GM21447 (cell line): ENCODE results near the gene EIPR1.
"Not testable (repeated sequence)": the region's sequence is repeated elsewhere in the genome, so short reads cannot be mapped to it uniquely, and the experiment has no call there.

Experiments
- ATAC-seq: cut with Tn5 transposase; IDR thresholded peaks from one replicate; pipeline ENCODE4 v1.9.1; 2021; ENCODE audit not compliant: unreplicated experiment

EIPR1 gene

GRCh38 chr2:3181416-3182010, 196.1 kb downstream of the EIPR1 start:
- no peak for ATAC-seq

DNA sequence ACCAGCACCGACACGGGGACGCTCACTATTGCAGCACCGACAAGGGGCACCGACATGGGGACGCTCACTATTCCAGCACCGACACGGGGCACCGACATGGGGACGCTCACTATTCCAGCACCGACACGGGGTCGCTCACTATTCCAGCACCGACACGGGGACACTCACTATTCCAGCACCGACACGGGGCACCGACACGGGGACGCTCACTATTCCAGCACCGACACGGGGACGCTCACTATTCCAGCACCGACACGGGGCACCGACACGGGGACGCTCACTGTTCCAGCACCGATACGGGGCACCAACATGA, 196.8 kb downstream of the EIPR1 start:
- ATAC-seq: not testable (repeated sequence)

- no peak for ATAC-seq
Observed at GRCh38 chr2:3180082-3180908, 197.3 kb downstream of the EIPR1 start.

GRCh38 chr2:3179626-3180025, 198.0 kb downstream of the EIPR1 start:
- ATAC-seq: no peak

- ATAC-seq: no peak
Observed at GRCh38 chr2:3179208-3179607, 198.4 kb downstream of the EIPR1 start.

DNA sequence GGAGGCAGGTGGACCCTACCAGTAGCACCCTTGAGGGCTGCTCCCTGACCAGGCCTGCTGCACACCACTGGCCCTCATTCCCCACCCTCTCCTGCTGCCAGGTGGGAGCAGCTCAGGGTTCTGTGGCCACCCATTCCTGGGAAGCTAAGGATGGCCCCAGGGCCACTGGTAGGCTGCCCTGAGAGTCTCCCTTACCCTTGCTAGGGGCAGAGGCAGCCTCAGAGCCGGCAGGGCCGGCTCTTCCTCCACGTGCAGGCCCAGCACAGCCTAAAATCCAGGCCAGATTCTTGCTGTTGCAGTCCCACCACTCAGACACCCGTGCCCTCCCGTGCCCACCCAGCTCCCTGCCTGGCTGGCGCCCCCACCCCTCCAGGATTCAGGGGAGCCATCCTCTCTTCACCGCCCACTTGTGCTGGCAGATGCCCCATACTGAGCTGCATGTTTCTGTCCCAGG, 199.0 kb downstream of the EIPR1 start:
- ATAC-seq: no peak

GRCh38 chr2:3177891-3178577, 199.6 kb downstream of the EIPR1 start:
- ATAC-seq: no peak

GRCh38 chr2:3176869-3177255, 200.8 kb downstream of the EIPR1 start:
- ATAC-seq: no peak

DNA sequence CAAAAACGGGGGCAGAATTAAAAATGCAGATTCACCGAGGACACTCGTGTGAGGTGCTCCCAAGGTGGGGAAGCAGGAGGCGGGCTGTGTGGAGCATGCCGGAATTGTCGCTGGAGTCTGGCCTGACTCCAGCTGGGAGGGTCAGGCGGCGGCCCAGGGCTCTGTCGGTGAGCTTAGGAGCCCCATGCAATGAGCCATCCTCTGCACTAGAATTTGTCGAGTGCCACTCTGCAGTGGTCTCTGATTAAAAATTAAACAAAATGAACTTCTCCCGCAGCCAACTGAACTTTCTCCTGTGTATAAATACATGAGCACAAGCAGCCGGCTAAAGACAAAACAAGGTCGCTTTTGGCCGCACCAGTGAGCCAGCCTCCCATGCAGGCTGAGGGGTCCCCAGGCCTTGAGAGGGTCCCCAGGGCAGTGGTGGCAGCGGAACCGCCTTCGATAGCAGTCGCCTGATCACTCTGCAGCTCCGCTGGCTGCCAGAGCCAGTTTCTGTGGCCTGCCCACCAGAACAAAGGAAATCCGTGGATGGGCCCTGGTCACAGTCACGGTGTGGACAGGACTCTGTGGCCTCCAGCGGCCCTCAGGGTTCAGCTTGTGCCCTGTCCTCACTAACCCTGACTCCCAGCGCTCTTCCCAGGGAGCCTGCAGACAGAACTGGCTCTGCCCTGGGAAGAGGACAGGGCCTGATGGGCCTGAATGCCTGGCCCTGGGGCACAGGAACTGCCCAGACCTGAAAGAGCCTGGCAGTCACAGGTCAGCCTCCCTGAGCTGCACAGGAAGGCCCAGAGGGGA, 201.3 kb downstream of the EIPR1 start:
- ATAC-seq: no peak

- ATAC-seq: no peak
Observed at GRCh38 chr2:3175568-3175955, 202.1 kb downstream of the EIPR1 start.

GRCh38 chr2:3174626-3175567, 202.7 kb downstream of the EIPR1 start:
- ATAC-seq: no peak

DNA sequence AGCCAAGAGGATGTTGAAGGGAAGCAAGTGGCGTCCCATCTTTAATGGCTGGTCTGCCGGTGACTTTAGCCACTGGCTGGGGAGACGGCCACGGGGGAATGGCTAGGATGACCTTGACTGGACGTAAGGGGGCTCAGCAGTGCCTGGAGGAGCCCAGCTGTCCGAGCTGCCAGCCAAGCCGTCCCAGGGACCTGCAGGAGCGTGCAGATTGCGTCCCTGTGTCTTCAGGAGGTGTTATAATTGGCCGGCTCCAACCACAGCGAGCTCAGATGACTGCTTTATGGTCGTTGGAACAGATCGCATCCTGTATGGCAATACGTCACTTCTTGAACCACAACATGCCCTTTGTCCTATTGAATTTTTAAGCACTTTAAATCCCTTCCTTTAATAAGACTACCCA, 204.6 kb downstream of the EIPR1 start:
- ATAC-seq: no peak

- ATAC-seq: no peak
Observed at GRCh38 chr2:3172265-3172935, 205.2 kb downstream of the EIPR1 start.

DNA sequence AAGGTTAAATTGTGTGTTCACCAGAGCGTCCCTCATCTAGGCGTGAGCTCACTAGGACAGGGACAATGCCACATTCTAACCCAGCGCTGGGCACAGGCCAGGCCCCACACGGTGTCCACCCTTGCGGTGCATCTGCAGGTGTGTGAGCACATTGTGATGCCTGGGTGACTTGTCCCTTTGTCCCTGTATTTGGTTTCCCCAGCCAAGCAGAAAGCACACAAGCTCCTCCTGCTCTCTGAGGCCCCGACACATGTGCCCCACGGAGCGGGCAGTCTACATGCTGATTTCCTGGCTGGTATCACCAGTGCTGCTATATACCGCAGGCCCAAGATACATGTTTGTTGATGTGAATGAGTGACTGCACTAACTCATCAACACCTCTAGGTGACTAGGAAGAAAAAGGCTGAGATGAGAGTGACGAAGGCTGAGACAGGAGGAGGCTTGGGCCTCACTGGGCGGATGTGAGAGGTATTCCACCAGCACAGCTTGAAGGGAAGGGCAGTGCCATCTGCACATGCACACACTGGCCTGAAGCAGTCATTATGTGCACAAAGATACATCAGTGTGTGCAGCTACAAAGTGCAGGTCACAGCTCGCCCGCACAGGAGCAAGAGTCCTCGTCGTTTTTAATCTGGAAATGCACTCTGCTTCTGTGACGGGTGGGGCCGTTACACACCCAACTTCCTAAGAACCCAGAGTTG, 205.9 kb downstream of the EIPR1 start:
- ATAC-seq: no peak

DNA sequence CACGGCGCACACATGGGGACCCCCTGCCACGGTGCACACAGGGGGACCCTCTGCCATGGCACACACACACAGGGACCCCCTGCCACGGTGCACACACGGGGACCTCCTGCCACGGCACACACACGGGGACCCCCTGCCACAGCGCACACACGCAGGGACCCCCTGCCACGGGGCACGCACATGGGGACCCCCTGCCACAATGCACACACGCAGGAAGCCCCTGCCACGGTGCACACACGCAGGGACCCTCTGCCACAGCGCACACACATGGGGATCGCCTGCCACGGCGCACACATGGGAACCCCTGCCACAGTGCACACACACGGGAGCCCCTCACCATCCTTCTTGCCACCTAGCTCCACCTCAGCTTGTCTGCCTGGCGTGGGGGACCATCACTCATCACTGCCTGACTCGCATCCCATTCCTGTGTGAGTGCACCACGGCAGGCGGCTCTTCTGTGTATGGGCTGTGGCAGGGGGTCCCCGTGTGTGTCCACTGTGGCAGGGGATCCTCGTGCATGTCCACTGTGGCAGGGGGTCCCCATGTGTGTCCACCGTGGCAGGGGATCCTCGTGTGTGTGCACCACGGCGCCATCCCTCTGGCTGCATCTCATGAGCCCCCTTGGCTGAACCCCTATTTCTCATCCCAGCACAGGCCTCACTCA, 206.7 kb downstream of the EIPR1 start:
- ATAC-seq: no peak

GRCh38 chr2:3169106-3169870, 208.3 kb downstream of the EIPR1 start:
- ATAC-seq: no peak

DNA sequence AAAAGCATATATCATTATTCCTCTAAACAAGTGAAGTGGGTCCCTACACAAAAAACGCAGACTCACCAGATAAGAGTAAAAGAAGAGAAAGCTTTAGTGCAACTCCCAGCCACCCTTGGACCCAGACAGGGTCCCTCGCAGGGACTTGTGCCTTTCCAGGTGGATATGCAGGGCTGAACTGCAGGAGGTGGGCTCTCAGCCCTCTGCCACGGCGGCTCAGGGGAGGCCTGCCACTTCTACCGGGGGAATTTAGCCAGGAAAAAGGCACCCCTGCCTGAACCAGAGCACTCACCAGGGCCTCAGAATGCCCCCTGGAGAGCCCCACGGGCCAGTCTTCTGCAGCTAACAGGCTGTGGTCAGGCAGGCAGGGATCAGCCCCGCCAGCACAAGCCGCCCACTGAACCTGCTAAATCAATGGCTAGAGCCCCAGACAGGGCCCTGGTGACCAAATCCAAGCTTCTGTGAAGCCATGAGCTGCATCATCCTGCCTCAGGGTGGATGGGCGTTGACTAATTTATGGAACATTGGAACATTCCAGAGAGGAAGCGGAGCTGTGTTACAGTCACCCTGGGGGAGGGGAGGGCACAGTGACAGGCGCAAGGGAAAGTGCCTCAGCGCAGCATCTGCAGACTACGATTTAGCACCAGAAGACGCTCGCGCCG, 209.3 kb downstream of the EIPR1 start:
- no peak for ATAC-seq
